Stimulated activated naive B cell treated with anti-CD40 and anti-IgM and Interleukin-4, amounts not matched to agents 10 μg/mL and 1 μg/mL and 100 μg/mL, for 72 hours (primary cell): ENCODE data around the gene SAT2.
"Not testable (repeated sequence)": the region's sequence is repeated elsewhere in the genome, so short reads cannot be mapped to it uniquely, and the experiment has no call there.

Experiments used
- ATAC-seq, 2 donors: fragments of 150-1000 bp; cut with Tn5 transposase; replicated peaks; 2 replicates each; pipeline ENCODE4 v1.10.0; 2021; ENCODE audit warnings: moderate library complexity in 1 of 2
- DNase-seq: peaks from one replicate; pipeline ENCODE4 v3.0.0; 2021
- H3K27ac Mint-ChIP-seq: one replicate; pipeline ENCODE4 v1.8.0; 2022; ENCODE audit warnings: mild to moderate bottlenecking, mixed read lengths
- H3K27me3 Mint-ChIP-seq, 2 donors: one replicate each; pipeline ENCODE4 v1.8.0; 2022; ENCODE audit warnings: mixed read lengths in 2 of 2
- H3K36me3 Mint-ChIP-seq, 2 donors: one replicate each; pipeline ENCODE4 v1.8.0; 2022; ENCODE audit warnings: mixed read lengths in 2 of 2, mild to moderate bottlenecking in 1 of 2
- H3K4me1 Mint-ChIP-seq, 2 donors: one replicate each; pipeline ENCODE4 v1.8.0; 2022; ENCODE audit warnings: mixed read lengths in 2 of 2, mild to moderate bottlenecking in 1 of 2
- H3K4me3 Mint-ChIP-seq, 2 donors: one replicate each; pipeline ENCODE4 v1.8.0; 2022; ENCODE audit warnings: mild to moderate bottlenecking in 2 of 2, mixed read lengths in 2 of 2, moderate library complexity in 1 of 2
- H3K9me3 Mint-ChIP-seq, 2 donors: one replicate each; pipeline ENCODE4 v1.8.0; 2022; ENCODE audit warnings: mixed read lengths in 2 of 2, mild to moderate bottlenecking in 1 of 2

The SAT2 gene

GRCh38 chr17:7650509-7651096 lies 23.0 kb upstream of the SAT2 start, which contains the start of gene ATP1B2:
ATP1B2 (plus strand) TSS chr17:7650926; CDS start chr17:7651519, 593 bp downstream.
- peaks cover 51 to 64% of the 10 kb centered on the region in 2 donors for H3K27me3 Mint-ChIP-seq
- H3K36me3 Mint-ChIP-seq, result no peaks in the 10 kb centered on the region
- H3K4me3 Mint-ChIP-seq, result peak within 1 kb of the TSS; percentile 81 to 84
- peak within 1 kb of the TSS; percentile 63 for H3K27ac Mint-ChIP-seq
- peak; percentile 49 for DNase-seq
- peaks cover 19 to 25% of the 10 kb centered on the region in 2 donors for H3K4me1 Mint-ChIP-seq
- no peaks in the 10 kb centered on the region for H3K9me3 Mint-ChIP-seq
- peak; percentile 89 for ATAC-seq

- Mint-ChIP-seq H3K36me3 (no peaks in the 10 kb centered on the region), H3K4me1 (peaks cover 21 to 26% of the 10 kb centered on the region in 2 donors), H3K27ac (no peak overlapping the region), H3K4me3 (no peak overlapping the region), H3K27me3 (peaks cover 32 to 50% of the 10 kb centered on the region in 2 donors), H3K9me3 (no peaks in the 10 kb centered on the region)
- ATAC-seq (no peak), DNase-seq (no peak)
These were observed 19.4 kb upstream of the SAT2 start for GRCh38 chr17:7647018-7647417.

- ATAC-seq (no peak), DNase-seq (no peak)
- H3K36me3 Mint-ChIP-seq, result no peaks in the 10 kb centered on the region
- no peak overlapping the region for H3K4me3 Mint-ChIP-seq
- no peaks in the 10 kb centered on the region for H3K9me3 Mint-ChIP-seq
- peaks cover 21 to 25% of the 10 kb centered on the region in 2 donors for H3K4me1 Mint-ChIP-seq
- H3K27me3 Mint-ChIP-seq, result peaks cover 31 to 51% of the 10 kb centered on the region in 2 donors
- H3K27ac Mint-ChIP-seq, result no peak overlapping the region
These were observed 18.8 kb upstream of the SAT2 start for GRCh38 chr17:7646457-7646856.

GRCh38 chr17:7644775-7645174 lies 17.2 kb upstream of the SAT2 start:
- H3K4me3 Mint-ChIP-seq, result no peak overlapping the region
- no peaks in the 10 kb centered on the region for H3K9me3 Mint-ChIP-seq
- peaks cover 9 to 10% of the 10 kb centered on the region in 2 donors for H3K4me1 Mint-ChIP-seq
- no peaks in the 10 kb centered on the region for H3K36me3 Mint-ChIP-seq
- H3K27ac Mint-ChIP-seq, result no peak overlapping the region
- DNase-seq (peak; percentile 19), ATAC-seq (peak; percentile 76 to 99)
- H3K27me3 Mint-ChIP-seq, result peaks cover 16 to 35% of the 10 kb centered on the region in 2 donors

GRCh38 chr17:7641635-7642034 lies 14.0 kb upstream of the SAT2 start:
- DNase-seq, H3K9me3 Mint-ChIP-seq, ATAC-seq, H3K4me1 Mint-ChIP-seq, H3K4me3 Mint-ChIP-seq, H3K27ac Mint-ChIP-seq, H3K36me3 Mint-ChIP-seq: not testable (repeated sequence)
- H3K27me3 Mint-ChIP-seq, result peaks cover 9 to 17% of the 10 kb centered on the region in 2 donors

- Mint-ChIP-seq H3K27me3 (peaks cover 3 to 16% of the 10 kb centered on the region in 2 donors), H3K4me3 (no peak overlapping the region), H3K27ac (no peak overlapping the region), H3K9me3 (no peaks in the 10 kb centered on the region), H3K4me1 (peaks cover 6 to 7% of the 10 kb centered on the region in 2 donors), H3K36me3 (no peaks in the 10 kb centered on the region)
- ATAC-seq, result no peak
- DNase-seq, result no peak
These were observed 13.2 kb upstream of the SAT2 start for GRCh38 chr17:7640783-7641182.

- Mint-ChIP-seq H3K4me3 (no peak overlapping the region), H3K36me3 (no peaks in the 10 kb centered on the region), H3K27ac (no peak overlapping the region), H3K4me1 (no peaks in the 10 kb centered on the region), H3K27me3 (peaks cover 3 to 6% of the 10 kb centered on the region in 2 donors), H3K9me3 (no peaks in the 10 kb centered on the region)
- DNase-seq, result no peak
- no peak for ATAC-seq
These were observed 8.5 kb upstream of the SAT2 start for GRCh38 chr17:7636163-7636562.

- H3K9me3 Mint-ChIP-seq, result no peaks in the 10 kb centered on the region
- H3K36me3 Mint-ChIP-seq, result no peaks in the 10 kb centered on the region
- no peak overlapping the region for H3K27ac Mint-ChIP-seq
- ATAC-seq (no peak), DNase-seq (no peak)
- peaks cover 3 to 6% of the 10 kb centered on the region in 2 donors for H3K27me3 Mint-ChIP-seq
- H3K4me3 Mint-ChIP-seq, result no peak overlapping the region
- H3K4me1 Mint-ChIP-seq, result no peaks in the 10 kb centered on the region
These were observed 6.8 kb upstream of the SAT2 start for GRCh38 chr17:7634384-7634783.

GRCh38 chr17:7633093-7633492 lies 5.5 kb upstream of the SAT2 start:
- Mint-ChIP-seq H3K27ac (no peak overlapping the region), H3K9me3 (no peaks in the 10 kb centered on the region), H3K4me1 (no peaks in the 10 kb centered on the region), H3K36me3 (no peaks in the 10 kb centered on the region), H3K4me3 (no peak overlapping the region), H3K27me3 (peaks cover 3 to 6% of the 10 kb centered on the region in 2 donors)
- DNase-seq (no peak), ATAC-seq (no peak)

GRCh38 chr17:7632492-7632894 lies 4.9 kb upstream of the SAT2 start:
- H3K36me3 Mint-ChIP-seq, result no peaks in the 10 kb centered on the region
- DNase-seq (no peak), ATAC-seq (peak; percentile 31)
- peaks cover 3 to 6% of the 10 kb centered on the region in 2 donors for H3K27me3 Mint-ChIP-seq
- H3K9me3 Mint-ChIP-seq, result no peaks in the 10 kb centered on the region
- no peak overlapping the region for H3K4me3 Mint-ChIP-seq
- H3K4me1 Mint-ChIP-seq, result no peaks in the 10 kb centered on the region
- H3K27ac Mint-ChIP-seq, result no peak overlapping the region

GRCh38 chr17:7631398-7632380 lies 4.1 kb upstream of the SAT2 start:
- DNase-seq (no peak), ATAC-seq (no peak)
- Mint-ChIP-seq H3K27ac (peak overlapping the region; percentile 56), H3K36me3 (peaks cover 0 to under 1% of the 10 kb centered on the region in 2 donors), H3K4me1 (peaks cover 3 to 8% of the 10 kb centered on the region in 2 donors), H3K9me3 (no peaks in the 10 kb centered on the region), H3K4me3 (no peak overlapping the region), H3K27me3 (peaks cover 3 to 6% of the 10 kb centered on the region in 2 donors)

GRCh38 chr17:7629939-7630571 lies 2.4 kb upstream of the SAT2 start, which contains the start of gene SHBG:
SHBG (plus strand) TSS chr17:7630135; CDS start chr17:7630173, 38 bp downstream.
- no peaks in the 10 kb centered on the region for H3K9me3 Mint-ChIP-seq
- H3K27ac Mint-ChIP-seq, result no peak within 1 kb of the TSS
- DNase-seq, result no peak
- H3K27me3 Mint-ChIP-seq, result peaks cover 0 to 3% of the 10 kb centered on the region in 2 donors
- ATAC-seq, result no peak
- H3K4me1 Mint-ChIP-seq, result peaks cover 9 to 14% of the 10 kb centered on the region in 2 donors
- peaks cover 0 to 11% of the 10 kb centered on the region in 2 donors for H3K36me3 Mint-ChIP-seq
- no peak within 1 kb of the TSS for H3K4me3 Mint-ChIP-seq

GRCh38 chr17:7626956-7627249 lies 718 bp downstream of the SAT2 start:
- peaks cover 0 to 12% of the 10 kb centered on the region in 2 donors for H3K36me3 Mint-ChIP-seq
- DNase-seq (no peak), ATAC-seq (no peak)
- peak overlapping the region; percentile 90 for H3K27ac Mint-ChIP-seq
- H3K4me1 Mint-ChIP-seq, result peaks cover 9 to 14% of the 10 kb centered on the region in 2 donors
- peak overlapping the region; percentile 90 to 98 for H3K4me3 Mint-ChIP-seq
- H3K27me3 Mint-ChIP-seq, result no peaks in the 10 kb centered on the region
- H3K9me3 Mint-ChIP-seq, result no peaks in the 10 kb centered on the region

- Mint-ChIP-seq H3K4me1 (peaks cover 9 to 14% of the 10 kb centered on the region in 2 donors), H3K36me3 (peaks cover 0 to 12% of the 10 kb centered on the region in 2 donors), H3K9me3 (no peaks in the 10 kb centered on the region), H3K27me3 (no peaks in the 10 kb centered on the region), H3K27ac (no peak overlapping the region), H3K4me3 (peak overlapping the region in 1 of 2 donors; percentile 90)
- no peak for DNase-seq
- no peak for ATAC-seq
These were observed 1.3 kb downstream of the SAT2 start for GRCh38 chr17:7626307-7626706.
